Hippocampal formation (tissue), 2 donors: ENCODE results near the gene KIAA0513.
"Not testable (repeated sequence)": the region's sequence is repeated elsewhere in the genome, so short reads cannot be mapped to it uniquely, and the experiment has no call there.

ENCODE experiments used
- DNase-seq, 2 donors: peaks; one replicate each; lab custom pipeline; 2025; lab: John Stamatoyannopoulos, UW

The KIAA0513 gene

DNA sequence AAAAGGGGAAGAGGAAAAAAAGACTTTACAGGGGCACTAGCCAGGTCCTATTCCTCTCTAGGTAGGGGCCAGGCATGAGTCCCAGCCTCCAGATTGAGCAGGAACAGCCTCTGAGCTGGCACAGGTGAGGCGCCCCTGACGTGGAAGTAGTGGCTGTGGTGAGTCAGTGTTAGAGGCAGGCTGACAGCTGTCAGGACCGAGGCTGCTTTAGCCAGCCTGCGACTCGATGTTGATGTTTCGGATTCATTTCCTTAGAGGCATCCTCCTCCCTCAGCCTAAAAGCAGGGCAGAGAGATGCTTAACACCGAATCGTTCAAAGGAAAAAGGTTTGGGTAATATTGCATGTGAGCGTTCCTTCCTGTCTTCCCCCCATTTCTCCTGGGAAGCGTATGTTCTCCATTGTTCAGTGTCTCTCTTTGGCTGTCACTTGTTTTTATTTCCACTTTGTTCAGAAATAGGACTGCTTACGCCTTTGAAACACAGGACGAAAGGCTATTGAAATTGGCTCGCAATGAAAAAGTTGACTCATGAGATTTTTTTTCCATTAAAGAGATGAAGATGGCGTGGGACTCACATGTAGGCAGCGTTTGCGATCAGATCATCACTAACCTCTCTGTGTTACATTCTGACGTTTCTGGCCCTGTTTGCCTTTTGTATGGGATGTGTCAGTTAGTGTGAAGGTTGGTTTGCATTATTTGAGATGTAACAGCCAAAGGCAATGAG, 1.3 kb downstream of the KIAA0513 start:
- DNase-seq, result no peak

DNA sequence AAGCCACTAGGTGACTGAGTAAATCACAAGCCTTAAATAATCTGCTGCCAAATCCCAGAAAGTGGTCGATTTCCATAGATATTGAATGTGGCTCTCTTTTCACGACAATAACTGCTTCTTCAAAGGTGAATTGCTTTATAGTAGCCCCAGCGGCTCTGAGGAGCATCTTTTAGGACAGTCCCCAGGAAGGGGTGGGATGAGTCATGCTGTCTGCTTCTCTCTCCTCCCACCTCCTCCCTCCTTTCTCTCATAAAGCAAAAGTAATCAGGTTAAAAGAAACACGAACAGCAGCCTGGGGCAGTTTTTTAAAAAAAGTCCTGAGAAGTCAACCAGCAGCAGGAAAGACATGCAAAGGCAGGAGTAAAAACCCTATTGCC, 1.8 kb downstream of the KIAA0513 start:
- no peak for DNase-seq

DNA sequence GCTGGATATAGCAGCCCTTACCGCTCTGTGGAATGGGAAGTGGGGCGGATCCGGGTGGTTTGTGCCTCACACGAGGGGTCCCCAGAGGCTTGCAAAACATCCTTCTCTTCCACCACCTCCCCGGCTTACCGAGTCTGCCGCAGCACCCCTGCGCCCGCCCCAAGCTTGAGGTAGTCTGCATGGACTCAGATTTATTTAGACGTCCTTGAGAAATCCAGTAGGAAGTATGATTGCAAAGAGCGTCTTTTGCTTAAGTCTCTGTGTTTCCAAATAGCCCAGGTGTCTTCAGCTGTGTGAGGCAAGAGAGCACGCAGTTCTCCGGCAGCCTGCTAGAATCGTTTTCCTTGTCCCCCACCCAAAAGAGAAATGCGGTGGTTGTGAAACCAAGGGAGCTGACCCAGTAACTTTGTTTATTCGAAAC, 2.4 kb downstream of the KIAA0513 start:
- DNase-seq, result no peak

DNA sequence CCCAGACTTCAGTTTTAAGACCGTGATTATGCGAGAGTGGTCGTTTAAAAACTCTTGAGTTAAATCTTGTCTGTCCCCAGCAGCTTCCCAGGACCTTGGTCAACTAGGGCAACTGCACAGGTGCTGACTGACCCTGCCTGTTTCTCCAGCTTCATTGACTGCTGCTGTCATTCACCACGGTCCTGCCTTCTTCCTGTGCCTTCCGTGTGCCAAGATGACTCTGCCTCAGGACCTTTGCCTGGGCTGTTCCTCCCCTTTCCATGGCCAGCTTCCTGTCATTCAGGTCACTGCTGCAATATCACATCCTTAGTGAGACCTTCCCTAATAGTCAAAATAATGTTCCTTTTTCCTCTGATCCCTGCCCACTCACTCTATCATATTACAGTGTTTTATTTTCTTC, 3.9 kb downstream of the KIAA0513 start:
- no peak for DNase-seq

DNA sequence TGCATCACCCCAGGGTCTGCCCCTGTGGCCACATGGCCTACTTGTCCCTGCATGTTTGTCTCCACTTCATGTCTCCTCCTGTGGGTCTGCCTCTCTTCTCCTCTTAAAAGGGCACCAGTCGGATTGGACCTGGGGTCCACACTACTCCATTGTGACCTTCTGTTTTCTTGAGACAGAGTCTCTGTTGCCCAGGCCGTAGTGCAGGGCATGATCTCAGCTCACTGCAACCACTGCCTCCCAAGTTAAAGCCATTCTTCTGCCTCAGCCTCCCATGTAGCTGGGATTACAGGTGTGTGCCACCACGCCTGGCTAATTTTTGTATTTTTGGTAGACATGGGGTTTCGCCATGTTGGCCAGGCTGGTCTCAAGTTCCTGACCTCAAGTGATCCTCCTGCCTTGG, 4.6 kb downstream of the KIAA0513 start:
- not testable (repeated sequence) for DNase-seq

DNA sequence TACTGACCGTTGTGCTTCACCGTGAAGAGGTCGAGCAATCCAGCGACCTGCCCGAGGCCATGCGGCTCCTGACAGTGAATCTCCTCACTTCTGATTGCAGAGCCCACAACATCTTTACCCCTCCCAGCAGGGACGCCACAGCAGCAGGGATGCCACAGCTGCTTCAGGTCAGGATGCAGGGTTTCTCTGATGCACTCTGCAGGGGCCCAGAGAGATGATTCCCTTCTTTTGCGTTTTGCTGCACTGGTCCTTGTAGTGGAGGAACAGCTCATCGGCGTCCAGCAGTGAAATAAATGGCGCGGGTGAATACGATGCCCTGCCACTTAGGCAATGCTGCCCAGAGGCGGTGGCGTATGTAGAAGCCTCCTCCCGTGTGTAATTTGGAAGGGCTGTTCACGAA, 5.6 kb downstream of the KIAA0513 start:
- DNase-seq, result no peak

DNA sequence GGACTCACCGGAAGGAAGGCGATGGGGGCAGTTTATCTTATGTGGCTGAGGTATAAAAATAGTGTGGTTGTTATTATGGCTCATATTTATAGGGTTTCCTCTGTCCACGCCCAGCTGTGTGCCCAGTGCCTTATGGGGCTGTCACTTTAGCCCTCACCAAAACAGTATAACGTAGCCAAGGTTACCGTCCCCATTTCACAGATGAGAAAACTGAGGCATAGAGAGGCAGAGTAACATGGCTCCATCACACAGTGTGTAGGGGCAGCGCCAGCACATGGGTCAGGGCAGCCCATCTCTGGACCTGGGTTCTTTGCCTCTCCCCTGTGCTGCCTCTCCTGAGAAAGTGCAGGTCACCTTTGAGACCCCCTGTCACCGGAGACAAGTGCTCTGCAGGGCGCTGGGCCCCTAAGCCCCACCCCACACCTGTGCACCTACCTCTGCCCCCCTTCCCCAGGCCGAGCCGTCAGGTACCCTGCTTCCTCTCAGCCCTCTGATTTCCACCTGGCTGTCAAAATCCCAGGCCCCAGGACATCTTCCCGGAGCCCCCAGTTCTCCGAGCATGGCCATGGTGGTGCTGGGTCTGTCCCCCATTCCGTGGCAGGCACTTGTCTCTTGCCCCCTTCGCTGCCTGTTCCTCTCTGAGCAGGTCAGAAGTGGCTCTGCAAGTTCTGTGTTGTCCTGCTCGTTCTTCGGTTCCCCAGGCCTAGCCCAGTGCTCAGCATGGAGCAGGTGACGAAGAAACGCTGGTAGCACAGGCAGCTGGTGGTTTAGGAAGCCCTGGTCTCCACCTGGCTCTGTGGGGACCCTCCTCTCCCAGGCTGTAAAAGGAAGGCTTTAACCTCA, 7.2 kb downstream of the KIAA0513 start:
- no peak for DNase-seq

DNA sequence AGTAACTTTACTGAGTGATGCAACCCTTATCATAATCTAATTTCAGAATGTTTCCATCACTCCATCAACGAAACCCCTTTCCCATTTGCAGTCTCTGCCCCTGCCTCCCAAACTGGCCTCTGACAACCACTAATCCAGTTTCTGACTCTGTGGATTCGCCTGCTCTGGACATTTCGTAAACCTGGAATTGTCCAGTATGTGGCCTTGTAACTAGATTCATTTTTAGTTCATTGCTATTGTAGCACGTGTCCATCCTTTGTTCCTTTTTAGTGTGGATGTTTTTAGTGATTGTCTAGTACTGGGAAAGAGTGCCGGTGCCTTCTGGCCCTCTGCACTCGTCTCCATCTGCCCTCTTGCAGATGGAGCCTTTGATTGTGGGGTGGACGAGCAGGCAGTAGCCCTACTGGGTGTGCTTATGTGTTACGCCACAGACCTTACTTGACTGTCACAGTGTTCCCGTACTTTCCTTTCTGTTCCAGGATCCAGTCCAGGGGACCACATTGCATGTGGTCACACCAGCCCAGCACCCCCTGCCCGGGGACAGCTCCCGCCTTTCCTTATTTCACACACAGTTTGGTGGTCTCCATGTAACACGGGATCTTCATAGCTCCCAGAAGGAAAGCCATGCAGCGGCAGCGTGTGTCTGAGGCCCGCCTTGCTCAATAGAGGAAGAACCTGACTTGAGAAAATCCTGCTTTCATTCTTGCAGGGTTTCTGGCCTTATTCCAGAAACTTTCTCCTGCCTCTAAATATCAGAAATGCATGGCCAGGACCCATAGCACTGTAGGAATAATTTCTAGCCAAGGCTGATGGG, 8.8 kb downstream of the KIAA0513 start:
- no peak for DNase-seq

DNA sequence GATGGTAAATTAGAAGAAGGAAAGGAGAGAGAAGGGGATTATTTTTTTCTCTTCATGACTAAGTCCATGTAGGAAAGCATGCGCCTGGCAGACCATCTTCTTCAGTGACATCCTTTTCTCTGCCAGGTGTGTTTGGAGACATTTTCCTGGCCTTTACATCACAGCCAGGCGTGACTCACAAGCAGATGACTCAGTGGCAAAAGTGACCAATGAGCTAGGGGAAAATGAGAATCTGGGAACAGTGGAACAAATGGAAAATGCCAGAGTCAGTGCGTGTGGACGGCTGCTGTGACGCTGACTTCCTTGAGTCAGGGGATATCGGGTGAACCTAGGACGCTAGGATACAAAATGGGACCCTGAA, 9.4 kb downstream of the KIAA0513 start:
- DNase-seq, result no peak

DNA sequence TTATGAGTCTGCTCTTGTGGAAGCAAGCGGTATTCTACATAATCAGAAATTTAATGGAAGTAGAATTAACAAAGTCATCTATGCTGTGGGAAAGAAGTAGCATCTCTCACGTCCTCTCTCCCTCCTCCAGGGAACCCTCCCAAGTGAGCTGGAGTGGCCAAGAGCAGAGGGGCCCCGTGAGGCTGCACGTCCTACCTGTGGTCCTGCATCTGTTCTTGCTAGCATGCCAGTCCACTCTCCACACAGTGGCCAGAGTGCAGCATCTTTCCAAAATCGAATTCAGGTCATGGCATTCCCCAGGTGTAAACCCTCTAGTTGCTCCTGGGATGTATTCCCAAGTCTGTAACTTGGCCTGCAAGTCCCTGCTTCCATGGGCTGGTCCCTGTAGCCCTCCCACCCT, 10.1 kb downstream of the KIAA0513 start:
- no peak for DNase-seq

DNA sequence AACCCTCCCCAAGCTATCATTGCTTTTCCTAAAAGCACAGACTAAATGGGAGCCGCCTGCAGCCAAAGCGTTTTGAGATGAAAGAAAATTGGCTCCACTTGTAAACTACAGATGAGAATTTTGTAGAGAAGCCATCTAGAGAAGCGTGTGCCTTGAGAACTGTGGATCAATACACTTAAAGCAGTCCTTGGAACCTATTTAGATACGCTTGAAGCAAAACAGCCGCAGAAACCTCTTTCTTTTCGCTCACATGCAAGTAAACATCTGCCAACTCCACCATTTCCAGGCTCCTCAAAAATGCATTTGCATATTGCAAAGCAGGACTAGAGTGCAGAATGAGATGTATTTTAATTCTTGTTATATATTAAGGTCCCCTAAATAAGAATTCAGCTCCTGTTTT, 13.1 kb downstream of the KIAA0513 start:
- DNase-seq, result no peak

DNA sequence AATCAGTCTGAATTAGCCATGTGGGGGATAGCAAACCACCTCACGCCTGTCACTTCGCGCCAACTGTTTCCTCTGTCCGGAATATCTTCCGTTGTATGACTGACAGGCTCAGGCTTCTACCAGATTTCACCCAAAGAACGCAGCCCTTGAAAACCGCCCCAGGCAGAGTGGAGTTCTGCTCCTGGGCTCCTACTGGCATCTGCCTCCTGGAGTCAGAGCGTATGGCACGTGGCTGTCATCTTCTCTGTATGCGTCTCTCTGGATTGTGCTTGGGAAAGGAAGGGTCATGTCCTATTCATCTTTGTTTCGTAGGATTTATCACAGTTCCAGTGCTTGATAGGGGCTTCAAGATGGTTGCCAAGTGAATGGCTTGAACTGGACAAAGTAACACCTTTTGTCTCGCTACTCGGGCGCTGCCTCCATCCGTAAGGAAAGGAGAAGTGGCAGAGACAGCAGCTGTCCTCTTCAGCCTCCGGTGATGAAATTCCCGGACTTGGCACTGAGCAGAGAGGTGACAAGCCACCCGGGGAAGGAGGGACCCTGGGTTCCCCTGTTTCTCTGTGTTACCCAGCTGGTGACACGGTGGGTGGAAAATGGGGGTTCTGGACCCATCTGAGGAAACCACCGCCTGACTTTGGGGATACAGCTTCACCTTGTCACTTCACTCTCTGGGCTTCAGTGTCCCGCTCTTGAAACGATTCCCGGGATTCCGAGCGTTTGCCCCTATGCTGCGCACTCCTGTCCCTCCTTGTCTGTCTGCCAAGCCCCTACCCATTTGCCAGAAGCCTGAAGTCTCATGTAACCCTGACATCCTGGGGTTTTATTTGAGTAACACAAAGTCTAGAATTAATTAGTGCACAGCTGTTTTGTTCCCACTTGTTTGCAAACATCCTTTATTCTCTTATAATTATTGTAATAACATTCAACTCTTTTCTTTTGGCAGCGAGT, 13.9 kb downstream of the KIAA0513 start:
- DNase-seq, result no peak

DNA sequence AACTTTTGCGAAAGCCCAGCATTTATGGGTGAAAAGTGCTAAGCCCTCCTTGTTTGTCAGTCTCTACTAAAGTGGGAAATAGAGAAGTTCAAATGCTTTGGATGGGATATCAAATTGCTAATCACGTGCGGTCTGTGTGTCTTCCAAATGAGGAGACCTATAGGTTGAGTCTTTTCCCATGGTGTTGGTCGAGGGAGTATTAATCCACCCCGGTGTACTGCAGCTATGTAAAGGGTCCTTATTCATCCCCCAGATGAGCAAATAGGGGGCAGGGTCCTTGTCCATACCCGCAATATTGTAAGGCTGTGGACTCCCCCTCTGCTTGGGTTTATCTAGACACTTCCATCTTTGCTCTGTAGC, 14.6 kb downstream of the KIAA0513 start:
- DNase-seq, result no peak

DNA sequence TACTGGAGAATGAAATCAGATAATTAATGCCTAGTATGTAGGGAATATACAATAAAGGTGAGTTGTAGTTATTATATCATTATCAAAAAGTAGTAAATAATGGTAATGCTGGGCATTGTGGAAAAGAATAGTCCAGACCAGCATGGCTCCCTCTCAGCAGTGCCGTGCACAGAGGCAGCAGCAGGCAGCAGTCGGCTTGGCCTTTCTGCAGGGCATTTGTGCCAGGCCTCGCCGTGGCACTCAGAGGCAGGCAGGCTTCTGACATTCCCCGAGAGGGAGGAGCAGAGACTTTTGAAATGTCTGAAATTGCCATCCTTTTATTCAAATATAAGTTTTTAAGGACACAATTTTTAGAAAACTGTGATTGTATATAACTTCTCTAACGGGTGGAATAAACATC, 15.0 kb downstream of the KIAA0513 start:
- DNase-seq, result no peak

DNA sequence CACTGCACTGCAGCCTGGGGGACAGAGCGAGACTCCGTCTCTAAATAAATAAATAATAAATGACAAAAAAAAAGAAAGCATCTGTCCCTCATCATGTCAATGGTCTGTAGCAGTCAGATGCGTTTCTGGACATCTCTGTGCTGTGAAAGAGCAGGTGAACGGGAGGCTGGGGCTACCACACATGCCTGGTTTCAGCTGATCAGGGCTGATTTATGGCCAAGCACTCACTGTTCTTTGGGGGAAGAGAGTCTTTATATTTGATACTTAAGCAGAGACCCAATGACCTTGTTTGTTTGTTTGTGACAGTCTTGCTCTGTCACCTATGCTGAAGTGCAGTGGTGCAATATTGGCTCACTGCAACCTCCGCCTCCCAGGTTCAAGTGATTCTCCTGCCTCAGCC, 17.5 kb downstream of the KIAA0513 start:
- no peak for DNase-seq

DNA sequence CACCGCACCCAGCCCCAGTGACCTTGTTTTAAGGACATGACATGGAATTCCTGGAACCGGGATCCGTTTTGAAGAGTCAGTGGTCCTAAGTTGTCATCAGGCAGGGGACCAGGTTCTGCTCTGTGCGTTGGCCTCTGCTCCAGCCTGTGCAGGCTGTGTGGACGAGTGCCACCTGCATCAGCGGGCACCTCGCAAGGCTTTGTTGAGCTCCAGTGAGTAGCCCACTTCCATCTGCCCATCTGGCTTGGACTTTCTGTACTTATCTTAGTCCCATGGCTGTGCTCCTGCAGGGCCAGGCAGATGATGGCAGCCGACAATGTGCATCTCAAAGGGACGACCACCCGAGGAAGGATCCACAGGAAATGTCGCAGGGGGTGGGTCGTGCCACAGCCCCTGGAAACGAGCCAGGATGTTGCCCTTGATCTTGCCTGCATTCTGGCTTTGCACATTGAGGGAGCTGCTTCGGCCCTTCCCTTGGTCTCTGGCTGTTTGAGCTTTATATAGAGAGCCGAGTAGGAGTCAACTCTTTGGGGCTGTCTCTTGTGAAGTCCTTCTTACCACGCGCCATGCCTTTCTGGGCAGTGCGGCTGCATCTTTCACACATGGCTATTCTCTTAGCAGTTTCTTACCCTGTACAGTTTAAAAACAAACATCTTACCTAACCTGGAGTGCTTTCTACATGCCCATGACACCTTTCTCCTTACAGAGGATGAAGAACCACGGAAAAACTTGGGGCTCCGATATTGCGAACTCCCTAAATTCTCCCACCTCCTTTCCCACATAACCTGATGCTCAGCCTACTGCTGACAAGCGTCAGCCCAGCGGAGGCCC, 18.3 kb downstream of the KIAA0513 start:
- DNase-seq, result no peak

DNA sequence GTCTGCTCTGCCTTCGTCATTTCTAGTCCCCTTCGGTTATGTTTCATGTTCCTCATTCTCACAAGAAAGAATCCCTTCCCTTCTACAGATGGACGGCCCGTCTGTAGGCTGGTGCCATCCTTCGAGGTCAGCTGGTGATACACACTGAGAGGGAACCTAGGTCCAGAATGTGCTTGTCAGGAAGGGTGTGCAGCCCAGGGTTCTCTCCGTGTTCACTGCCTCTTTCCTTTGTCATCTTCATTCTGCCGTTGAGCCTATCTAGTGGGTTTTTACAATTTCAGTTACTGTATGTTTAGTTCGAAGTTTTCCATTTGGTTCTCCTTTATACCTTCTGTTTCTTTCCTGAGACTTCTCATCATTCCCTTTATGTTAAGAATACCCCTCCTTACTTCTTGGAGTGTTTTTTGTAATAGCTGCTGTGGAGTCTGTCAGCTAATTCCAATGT, 18.9 kb downstream of the KIAA0513 start:
- no peak for DNase-seq

DNA sequence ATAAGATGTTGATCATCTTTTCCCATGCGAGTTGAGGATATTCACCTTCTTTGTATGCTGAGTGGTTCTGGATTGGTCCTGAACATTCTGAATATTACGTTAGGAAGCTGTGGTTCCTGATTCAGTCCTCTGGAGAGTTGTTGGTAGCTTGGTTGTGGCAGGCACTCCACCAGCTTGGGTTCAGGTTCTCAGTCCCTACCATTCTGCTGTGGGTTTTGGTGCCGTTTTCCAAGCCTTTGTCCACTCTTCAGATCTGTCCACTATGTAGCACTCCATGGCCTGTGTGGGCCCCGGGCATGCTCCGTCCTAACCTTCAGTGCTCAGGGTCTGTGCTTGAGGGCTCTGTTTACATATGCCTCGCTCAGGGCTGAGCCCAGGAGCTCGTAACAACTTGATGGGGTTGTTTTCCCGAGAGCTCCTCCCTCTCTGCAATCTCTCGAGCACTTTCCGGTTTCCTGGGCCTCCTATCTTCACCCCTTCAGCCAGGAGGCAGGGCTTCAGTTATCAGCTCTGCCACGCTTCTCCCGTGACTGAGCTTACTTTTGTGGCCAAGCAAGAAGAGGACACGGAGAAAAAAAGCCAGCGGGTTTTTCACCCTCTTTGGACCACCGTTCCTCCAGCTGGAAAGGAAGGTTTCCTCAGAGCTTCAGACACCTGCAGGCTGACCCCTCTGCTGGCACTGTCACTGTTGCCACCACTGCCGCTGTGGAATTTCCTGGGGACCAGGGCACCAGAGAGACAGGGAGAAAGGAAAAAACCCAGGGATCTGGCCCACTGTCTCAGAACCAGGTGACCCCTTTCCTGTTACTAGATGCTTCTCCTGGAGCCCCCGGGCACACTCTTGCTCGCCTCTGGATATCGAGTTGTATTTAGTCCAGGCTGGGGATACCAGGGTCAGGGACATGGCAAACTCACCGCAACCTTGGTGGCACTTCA, 19.6 kb downstream of the KIAA0513 start:
- DNase-seq, result no peak

DNA sequence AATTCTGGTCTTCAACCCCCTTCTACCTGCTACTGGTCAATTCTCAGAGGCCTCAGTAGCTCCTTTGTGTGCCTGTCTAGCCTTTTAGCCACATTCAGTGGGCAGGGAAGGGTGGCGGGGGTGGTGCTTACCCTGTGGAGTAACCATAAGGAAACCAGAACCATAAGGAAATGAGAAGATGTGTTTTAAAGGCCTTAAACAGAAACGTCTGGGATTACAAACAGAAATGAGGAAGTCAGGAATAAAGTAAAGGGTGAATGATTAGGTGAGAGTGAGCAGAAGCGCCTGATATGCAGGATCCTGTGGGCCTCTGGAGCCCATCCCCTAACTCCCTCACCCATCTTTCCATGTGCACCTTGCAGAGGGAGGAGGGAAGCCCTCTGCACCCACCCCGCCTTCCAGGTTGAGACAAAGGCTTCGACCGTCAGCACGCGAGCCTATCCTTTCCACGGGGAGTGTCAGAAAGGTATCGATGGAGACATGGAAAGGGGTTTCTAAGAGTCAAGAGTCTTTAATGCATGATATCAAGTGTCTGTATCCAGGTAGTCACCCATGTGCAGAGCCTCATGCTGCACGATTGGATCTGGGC, 20.4 kb downstream of the KIAA0513 start:
- DNase-seq, result no peak
